Stimulated activated CD8-positive, alpha-beta memory T cell treated with anti-CD3 and anti-CD28 coated beads, Interleukin-15, amount 100 ng/mL, for 4 hours (primary cell): ENCODE measurements around the gene DOCK1.

Experiments
- DNase-seq, 2 donors: peaks; one replicate each; pipeline ENCODE4 v3.0.0-alpha.2; 2020; ENCODE audit warnings: low read depth in 2 of 2

The DOCK1 gene

DNA sequence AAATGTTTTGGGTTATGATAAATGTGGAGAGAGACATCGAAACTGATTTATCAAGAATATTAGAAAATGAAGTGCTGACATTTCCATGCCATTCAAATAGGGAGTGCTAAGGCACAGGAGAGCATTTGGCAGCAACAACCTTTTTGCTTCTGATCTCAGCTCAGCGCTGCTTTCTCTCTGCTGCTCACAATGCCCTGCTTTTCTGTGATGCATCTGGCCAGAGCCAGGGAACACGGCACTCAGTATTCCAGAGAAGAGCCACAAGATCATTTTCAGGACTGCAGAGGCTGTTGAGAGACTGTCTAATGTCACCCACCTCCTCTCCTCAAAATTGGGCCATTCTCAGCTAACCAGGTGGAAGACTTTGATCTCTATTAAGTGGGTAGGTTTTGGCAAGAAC is 263.0 kb downstream of the DOCK1 start:
- DNase-seq: no peak

- DNase-seq: no peak
Observed at GRCh38 chr10:127174866-127175265, 269.6 kb downstream of the DOCK1 start.

GRCh38 chr10:127175357-127176110 is 270.3 kb downstream of the DOCK1 start:
- DNase-seq: no peak

DNA sequence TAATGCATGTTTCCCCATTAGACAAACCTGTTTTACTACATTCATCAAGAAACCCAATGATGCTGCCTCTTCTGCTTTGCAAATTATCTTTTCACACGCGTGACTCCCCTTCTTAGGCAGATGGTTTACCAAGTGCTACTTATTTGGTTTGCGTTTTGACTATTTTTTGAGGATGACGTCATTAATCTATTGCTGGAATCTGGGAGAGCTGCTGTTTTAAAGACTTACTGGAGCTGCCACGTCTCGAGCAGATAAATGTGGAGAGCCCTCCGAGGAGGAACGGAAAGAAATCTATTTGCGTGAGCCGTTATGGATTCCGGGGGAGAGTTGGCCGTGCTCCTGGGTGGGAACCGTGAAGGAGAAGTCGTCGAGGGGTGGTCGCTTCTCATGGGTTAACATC is 271.4 kb downstream of the DOCK1 start:
- DNase-seq: no peak

- DNase-seq: no peak
Observed at GRCh38 chr10:127179612-127180250, 274.5 kb downstream of the DOCK1 start.

- no peak for DNase-seq
Observed at GRCh38 chr10:127182161-127182560, 276.9 kb downstream of the DOCK1 start.

DNA sequence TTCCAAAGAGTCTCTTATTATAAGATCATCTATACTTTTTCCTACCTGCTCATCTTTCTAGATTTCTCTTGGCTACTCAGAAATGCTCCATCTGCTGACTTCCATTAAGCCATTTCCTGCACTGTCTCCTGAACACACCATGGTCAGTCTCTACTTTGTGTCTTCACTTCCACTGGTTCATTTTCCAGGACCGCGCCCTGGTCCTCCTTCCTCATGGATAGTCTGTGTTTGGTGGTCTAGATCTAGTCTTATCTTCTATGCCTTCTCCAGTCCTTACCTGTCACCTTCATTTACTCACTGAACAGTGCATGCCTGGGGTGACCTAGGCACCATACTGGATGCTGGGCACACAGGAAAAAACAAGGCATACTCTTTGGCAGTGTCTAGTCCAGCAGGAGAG is 279.4 kb downstream of the DOCK1 start:
- DNase-seq: no peak

- no peak for DNase-seq
Observed at GRCh38 chr10:127186813-127187212, 281.6 kb downstream of the DOCK1 start.

DNA sequence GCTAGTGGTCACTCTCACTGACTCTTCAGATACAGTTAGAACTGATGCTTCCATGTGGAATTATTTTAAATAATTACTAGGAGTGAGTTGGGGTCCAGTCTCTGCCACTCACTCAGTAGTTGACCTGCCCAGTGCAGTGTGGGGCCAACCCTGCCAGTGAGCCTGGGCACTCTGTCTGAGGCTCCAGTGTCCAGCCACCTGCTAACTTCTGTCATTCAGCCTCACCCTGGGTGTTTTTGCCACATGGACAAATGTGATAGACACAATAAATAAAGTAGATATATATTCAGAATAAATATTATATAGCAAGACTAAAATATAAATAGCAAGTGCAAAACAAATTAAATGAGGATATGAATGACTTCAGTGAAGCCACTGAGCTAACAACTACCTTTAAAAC is 284.0 kb downstream of the DOCK1 start:
- no peak for DNase-seq

- DNase-seq: no peak
Observed at GRCh38 chr10:127190427-127190826, 285.2 kb downstream of the DOCK1 start.

DNA sequence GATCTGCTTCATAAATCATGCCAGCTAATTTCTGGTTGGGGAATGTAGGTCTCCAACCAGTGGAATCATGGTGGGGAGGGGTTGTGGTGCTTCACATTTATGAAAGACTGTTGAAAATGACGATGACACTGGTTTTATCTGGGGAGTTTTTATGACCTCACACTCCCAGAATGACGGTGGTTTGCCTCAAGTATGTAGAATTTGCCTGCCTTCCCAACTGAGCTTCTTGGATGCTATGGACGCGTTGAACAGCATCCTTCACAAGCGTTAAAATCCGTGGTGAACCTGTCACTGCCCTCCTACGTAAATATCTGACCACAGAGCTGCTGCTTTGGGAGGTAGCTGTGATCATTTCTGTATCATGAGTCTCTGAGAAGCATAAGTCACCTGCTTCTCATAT is 287.9 kb downstream of the DOCK1 start:
- DNase-seq: no peak

GRCh38 chr10:127194111-127194510 is 288.9 kb downstream of the DOCK1 start:
- DNase-seq: no peak

- no peak for DNase-seq
Observed at GRCh38 chr10:127194599-127194998, 289.4 kb downstream of the DOCK1 start.

DNA sequence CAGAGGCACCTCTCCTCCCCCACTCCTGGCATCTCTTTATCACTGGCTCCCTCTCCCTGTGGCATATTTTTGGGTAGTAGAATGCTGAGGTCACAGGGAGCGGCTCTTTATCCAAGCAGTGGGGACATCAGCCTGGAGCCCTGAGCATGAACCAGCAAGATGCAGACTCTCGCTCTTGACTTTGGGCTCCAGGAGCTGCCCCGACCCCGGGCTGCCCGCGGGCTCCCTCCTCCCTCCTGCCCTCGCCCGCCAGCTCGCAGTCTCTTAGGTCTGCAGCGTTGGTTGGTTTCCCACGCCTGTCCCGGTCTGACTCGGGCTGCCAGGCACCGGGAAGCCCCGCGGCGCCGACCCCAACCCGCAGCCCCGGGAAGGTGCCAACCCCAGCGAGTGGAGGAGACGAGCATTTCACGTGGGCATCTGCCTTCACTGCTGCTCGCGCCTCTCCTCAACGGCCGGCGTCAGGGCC is 289.8 kb downstream of the DOCK1 start:
- no peak for DNase-seq

GRCh38 chr10:127195571-127196281 is 290.5 kb downstream of the DOCK1 start:
- DNase-seq: no peak

DNA sequence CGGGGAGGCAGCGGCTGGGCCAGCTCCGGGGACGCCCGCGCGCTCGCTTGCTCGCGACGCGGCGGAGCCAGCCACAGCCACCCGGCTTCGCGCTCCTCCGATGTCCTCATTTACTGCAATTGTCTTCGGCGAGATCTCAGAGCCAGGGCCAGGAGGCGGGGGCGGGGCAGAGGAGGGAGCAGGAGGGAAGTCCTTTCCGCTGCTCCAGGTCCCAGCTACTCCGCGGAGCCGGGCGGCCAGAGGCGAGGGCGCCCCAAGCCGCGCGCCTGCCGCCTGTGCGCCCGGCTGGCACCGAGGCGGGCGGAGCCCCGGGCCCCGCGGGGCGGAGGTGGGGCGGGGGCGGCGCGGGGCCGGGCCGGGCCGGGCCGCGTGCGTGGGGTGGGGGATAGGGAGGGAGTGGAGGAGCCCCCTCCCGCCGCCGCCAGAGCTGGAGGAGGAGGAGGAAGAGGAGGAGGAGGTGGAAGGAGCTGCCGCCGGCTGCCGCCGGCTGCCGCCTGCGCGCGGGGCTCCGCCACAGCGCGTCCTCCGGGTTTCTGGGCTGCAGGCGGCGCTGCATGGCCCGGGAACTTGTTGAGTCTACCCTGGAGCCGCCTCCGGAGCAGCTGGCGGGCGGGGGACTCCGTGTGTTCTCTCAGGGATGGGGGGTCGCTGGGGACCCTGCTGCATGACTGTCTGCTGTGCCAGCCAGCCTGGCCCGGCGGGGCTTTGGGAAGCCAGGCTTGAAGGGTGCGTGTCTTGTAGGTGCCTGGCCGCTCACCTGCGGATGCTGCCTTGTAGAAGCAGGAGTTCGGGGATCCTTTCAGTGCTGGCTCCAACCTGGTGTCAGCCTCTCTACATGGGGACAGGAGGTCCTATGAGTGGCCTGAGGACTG is 291.3 kb downstream of the DOCK1 start, which contains the start of gene INSYN2A:
TSS of gene INSYN2A (minus strand) at position 310 of the 872 bp plus-strand sequence. CDS start 20,196 bp downstream, outside the sequence.
- DNase-seq: no peak

DNA sequence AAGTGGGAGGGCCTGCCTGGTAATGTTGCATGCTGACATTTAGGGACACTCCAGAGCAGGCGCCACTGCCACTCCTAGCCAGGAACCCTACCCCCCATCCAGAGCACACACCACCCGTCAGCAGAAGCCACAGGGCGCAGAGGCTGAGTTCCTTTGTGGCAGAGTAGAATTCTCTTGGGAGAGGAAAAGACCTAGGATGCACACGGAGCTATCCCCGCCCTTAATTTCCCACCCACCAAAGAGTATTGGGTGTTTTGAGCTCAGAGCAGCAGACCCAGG is 291.9 kb downstream of the DOCK1 start:
- no peak for DNase-seq

GRCh38 chr10:127198307-127198706 is 293.1 kb downstream of the DOCK1 start:
- DNase-seq: no peak

- no peak for DNase-seq
Observed at GRCh38 chr10:127198721-127199120, 293.5 kb downstream of the DOCK1 start.

- DNase-seq: no peak
Observed at GRCh38 chr10:127200646-127201045, 295.4 kb downstream of the DOCK1 start.

DNA sequence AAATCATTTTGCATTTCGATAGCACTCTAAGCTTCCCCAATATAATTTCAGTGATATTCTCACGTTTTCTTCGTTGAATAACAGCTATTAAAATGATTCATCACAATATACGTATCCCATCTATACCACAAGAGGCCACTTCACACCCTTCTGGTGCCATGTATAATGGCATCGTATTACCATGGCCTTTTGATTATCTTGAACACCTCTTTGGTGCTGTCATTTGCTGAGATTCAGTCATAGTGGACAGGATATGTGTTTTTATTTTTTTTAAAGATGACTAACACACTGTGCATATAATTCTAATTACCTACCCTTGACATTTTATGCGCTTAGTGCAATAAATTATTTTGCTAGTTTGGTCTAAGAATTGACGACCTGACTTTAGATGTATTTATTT is 297.8 kb downstream of the DOCK1 start:
- DNase-seq: no peak

DNA sequence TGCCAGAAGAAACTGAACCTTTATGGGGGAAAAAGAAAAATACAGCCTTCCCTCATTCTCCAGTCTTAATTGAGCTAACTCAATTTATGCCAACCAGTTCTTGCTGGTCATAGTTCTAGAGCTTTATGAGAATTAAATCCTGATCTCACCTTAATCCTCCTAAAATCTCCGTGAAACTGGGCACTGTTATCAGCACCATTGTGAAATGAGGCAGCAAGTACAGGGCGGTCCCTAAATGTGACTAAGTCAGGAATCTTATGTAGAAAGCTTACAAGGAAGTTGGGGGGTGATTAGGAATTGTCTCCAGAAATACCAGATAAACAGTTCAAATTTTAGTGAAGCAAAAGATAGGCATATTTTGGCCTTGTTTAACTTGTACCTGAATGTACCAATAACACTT is 301.9 kb downstream of the DOCK1 start:
- no peak for DNase-seq
